Thyroid gland (tissue), 4 donors: ENCODE measurements around the gene SEMA6B.

Experiments
- POLR2A ChIP-seq, 2 donors: fragments of 450-650 bp; IDR thresholded peaks; one replicate each; pipeline ENCODE4 v1.6.1; 2017; ENCODE audit warnings: antibody characterized with exemption in 2 of 2, mild to moderate bottlenecking in 2 of 2, moderate library complexity in 1 of 2
- TF ChIP-seq, protein P1 (sequence below), 6 experiments: fragments of 200-600 bp in 3 of 6; fragments of 450-650 bp in 3 of 6; sonication (generic) in 3 of 6; IDR thresholded peaks; one replicate each; pipeline ENCODE4 v1.5.1; 2016 to 2019; ENCODE audit warnings: antibody characterized with exemption in 6 of 6, mild to moderate bottlenecking in 2 of 6, inconsistent platforms in 1 of 6, moderate library complexity in 1 of 6

DNA sequence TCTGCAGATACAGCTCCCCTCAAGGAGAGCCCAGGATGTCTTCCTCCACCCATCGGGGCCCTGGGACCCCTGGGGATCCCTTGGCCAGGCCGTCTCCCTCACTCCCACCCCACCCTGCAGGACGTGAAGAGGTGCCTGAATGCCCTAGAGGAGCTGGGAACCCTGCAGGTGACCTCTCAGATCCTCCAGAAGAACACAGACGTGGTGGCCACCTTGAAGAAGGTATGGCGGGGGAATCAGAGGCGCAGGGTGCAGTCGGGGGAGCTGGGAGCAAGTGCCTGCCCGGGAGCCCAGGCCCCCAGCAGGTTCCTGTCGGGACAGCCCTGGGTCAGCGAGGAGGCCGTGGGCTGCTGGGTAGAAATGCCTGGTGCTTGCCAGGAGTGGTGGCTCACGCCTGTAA lies 60.8 kb downstream of the SEMA6B start:
- TF ChIP-seq, protein P1, sequence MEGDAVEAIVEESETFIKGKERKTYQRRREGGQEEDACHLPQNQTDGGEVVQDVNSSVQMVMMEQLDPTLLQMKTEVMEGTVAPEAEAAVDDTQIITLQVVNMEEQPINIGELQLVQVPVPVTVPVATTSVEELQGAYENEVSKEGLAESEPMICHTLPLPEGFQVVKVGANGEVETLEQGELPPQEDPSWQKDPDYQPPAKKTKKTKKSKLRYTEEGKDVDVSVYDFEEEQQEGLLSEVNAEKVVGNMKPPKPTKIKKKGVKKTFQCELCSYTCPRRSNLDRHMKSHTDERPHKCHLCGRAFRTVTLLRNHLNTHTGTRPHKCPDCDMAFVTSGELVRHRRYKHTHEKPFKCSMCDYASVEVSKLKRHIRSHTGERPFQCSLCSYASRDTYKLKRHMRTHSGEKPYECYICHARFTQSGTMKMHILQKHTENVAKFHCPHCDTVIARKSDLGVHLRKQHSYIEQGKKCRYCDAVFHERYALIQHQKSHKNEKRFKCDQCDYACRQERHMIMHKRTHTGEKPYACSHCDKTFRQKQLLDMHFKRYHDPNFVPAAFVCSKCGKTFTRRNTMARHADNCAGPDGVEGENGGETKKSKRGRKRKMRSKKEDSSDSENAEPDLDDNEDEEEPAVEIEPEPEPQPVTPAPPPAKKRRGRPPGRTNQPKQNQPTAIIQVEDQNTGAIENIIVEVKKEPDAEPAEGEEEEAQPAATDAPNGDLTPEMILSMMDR (IDR thresholded peaks at IDR 0.05), result no peak
- TF ChIP-seq POLR2A (IDR thresholded peaks at IDR 0.05), result no peak
